MCF 10A (cell line): ENCODE data around the gene PROK1. TPM values are rescaled to one million over a fixed set of nuclear protein-coding genes. Genes with fewer than 3 reads are reported as not detected.
"Not testable (repeated sequence)": the region's sequence is repeated elsewhere in the genome, so short reads cannot be mapped to it uniquely, and the experiment has no call there.

ENCODE experiments used
- Bru-seq: library from RNA; stranded (reverse); fragments of 400-500 nt; gene quantifications from one replicate; lab custom pipeline; 2021; lab: Mats Ljungman, UMichigan
- BruChase-seq, 2 experiments: library from RNA; stranded (reverse); fragments of 400-500 nt; gene quantifications; one replicate each; lab custom pipeline; 2021; lab: Mats Ljungman, UMichigan
- BruUV-seq: library from RNA; stranded (reverse); fragments of 400-500 nt; replicated peaks from 2 replicates; lab custom pipeline; 2021; lab: Mats Ljungman, UMichigan
- CTCF ChIA-PET: fragments of 300-600 bp; sonication (Branson Sonifier 250); formaldehyde crosslinking; extraction: SDS; loops from one replicate; lab custom pipeline; 2021; ENCODE audit warnings: antibody characterized with exemption, inconsistent platforms; lab: Yijun Ruan, JAX
- POLR2A ChIA-PET: fragments of 300-600, 350-650 bp; sonication (Branson Sonifier 250); formaldehyde crosslinking; extraction: SDS; loops from one replicate; lab custom pipeline; 2020; ENCODE audit warnings: antibody characterized with exemption, inconsistent platforms; lab: Yijun Ruan, JAX
- DNase-seq: peaks from one replicate; pipeline ENCODE4 v3.0.0-alpha.2; 2018; ENCODE audit not compliant: unreplicated experiment
- H3K27ac Mint-ChIP-seq: one replicate; pipeline ENCODE4 v1.8.0; 2022; ENCODE audit warnings: mild to moderate bottlenecking, low read depth, mixed read lengths; ENCODE audit not compliant: unreplicated experiment
- H3K27me3 Mint-ChIP-seq: one replicate; pipeline ENCODE4 v1.8.0; 2022; ENCODE audit warnings: mixed read lengths; ENCODE audit not compliant: insufficient read depth, unreplicated experiment
- H3K36me3 Mint-ChIP-seq: one replicate; pipeline ENCODE4 v1.8.0; 2022; ENCODE audit warnings: mild to moderate bottlenecking, moderate library complexity, mixed read lengths; ENCODE audit not compliant: insufficient read depth, unreplicated experiment
- H3K4me1 Mint-ChIP-seq: one replicate; pipeline ENCODE4 v1.8.0; 2022; ENCODE audit warnings: mixed read lengths; ENCODE audit not compliant: insufficient read depth, unreplicated experiment
- H3K4me3 Mint-ChIP-seq: one replicate; pipeline ENCODE4 v1.8.0; 2022; ENCODE audit warnings: mild to moderate bottlenecking, moderate library complexity, mixed read lengths; ENCODE audit not compliant: unreplicated experiment
- H3K9me3 Mint-ChIP-seq: one replicate; pipeline ENCODE4 v1.8.0; 2022; ENCODE audit warnings: mixed read lengths; ENCODE audit not compliant: unreplicated experiment
- intact Hi-C: fragments of 100-400 bp; cut with micrococcal nuclease; formaldehyde crosslinking; loops from 2 replicates; pipeline ENCODE4 v1.14.1; 2022
- long read RNA-seq: library from polyadenylated mRNA; stranded (forward); transcript quantifications from one replicate; pipeline ENCODE4 v2.0.0, GENCODE V29; 2022
- total RNA-seq: library from RNA; stranded (reverse); gene quantifications from 2 replicates; pipeline ENCODE4 v1.2.3, GENCODE V29; 2022
- TF ChIP-seq, protein P1 (sequence below): fragments of 200-600 bp; IDR thresholded peaks from one replicate; pipeline ENCODE4 v1.8.0; 2022; ENCODE audit warnings: antibody characterized with exemption, mild to moderate bottlenecking; ENCODE audit not compliant: unreplicated experiment

PROK1 gene, protein sequence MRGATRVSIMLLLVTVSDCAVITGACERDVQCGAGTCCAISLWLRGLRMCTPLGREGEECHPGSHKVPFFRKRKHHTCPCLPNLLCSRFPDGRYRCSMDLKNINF
- total RNA-seq (not detected in 2 replicates), Bru-seq, nascent RNA (not detected), BruChase-seq, experiment 1, labeled RNA remaining after a 6-hour chase (percentile 10 among the genes with signal in this experiment), BruChase-seq, experiment 2, labeled RNA remaining after a 2-hour chase (percentile 10 among the genes with signal in this experiment)
- long read RNA-seq, result 0 reads

GRCh38 chr1:110450929-110451328, at the start of gene PROK1:
Gene PROK1, plus strand, starts transcription at chr1:110451149. Its CDS starts 68 bp downstream, at chr1:110451217.
- Mint-ChIP-seq H3K4me3 (no peak within 1 kb of the TSS), H3K27ac (no peak within 1 kb of the TSS), H3K27me3 (peaks cover 69% of the 10 kb centered on the region), H3K9me3 (no peaks in the 10 kb centered on the region), H3K36me3 (peaks cover 7% of the 10 kb centered on the region), H3K4me1 (peaks cover 4% of the 10 kb centered on the region)
- BruUV-seq, result no TSS peak
- intact Hi-C loops, result no loop called here
- TF ChIP-seq, protein P1, sequence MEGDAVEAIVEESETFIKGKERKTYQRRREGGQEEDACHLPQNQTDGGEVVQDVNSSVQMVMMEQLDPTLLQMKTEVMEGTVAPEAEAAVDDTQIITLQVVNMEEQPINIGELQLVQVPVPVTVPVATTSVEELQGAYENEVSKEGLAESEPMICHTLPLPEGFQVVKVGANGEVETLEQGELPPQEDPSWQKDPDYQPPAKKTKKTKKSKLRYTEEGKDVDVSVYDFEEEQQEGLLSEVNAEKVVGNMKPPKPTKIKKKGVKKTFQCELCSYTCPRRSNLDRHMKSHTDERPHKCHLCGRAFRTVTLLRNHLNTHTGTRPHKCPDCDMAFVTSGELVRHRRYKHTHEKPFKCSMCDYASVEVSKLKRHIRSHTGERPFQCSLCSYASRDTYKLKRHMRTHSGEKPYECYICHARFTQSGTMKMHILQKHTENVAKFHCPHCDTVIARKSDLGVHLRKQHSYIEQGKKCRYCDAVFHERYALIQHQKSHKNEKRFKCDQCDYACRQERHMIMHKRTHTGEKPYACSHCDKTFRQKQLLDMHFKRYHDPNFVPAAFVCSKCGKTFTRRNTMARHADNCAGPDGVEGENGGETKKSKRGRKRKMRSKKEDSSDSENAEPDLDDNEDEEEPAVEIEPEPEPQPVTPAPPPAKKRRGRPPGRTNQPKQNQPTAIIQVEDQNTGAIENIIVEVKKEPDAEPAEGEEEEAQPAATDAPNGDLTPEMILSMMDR, result no peak
- CTCF ChIA-PET, result interaction anchor here (0.5 to 20.7 kb wide), 5 partner anchors 16 to 1245 kb away, joined by 3 to 808 read pairs (median 4); partner anchors contain the start of gene LAMTOR5
- no peak for DNase-seq
- POLR2A ChIA-PET, result interaction anchor here (0.7 to 1.7 kb wide), 3 partner anchors 9 to 247 kb away, joined by 4 to 6 read pairs (median 4); no protein-coding TSS in a partner anchor

- Mint-ChIP-seq H3K36me3 (peaks cover 65% of the 10 kb centered on the region), H3K4me3 (no peak overlapping the region), H3K27ac (no peak overlapping the region), H3K27me3 (no peaks in the 10 kb centered on the region), H3K9me3 (no peaks in the 10 kb centered on the region), H3K4me1 (peaks cover 7% of the 10 kb centered on the region)
- intact Hi-C loops, result no loop called here
- POLR2A ChIA-PET, result interaction anchor here (0.9 to 1.5 kb wide), 2 partner anchors 13 to 65 kb away, joined by 3 to 11 read pairs; partner anchors contain the start of genes RBM15 and SLC16A4
- TF ChIP-seq, protein P1, result no peak
- CTCF ChIA-PET, result interaction anchor here (0.6 to 1.4 kb wide), 6 partner anchors 8 to 76 kb away, joined by 3 to 8 read pairs (median 4); partner anchors contain the start of gene RBM15
- DNase-seq, result no peak
- BruUV-seq, result no TSS peak
These were observed 47.1 kb upstream of the PROK1 start for GRCh38 chr1:110403805-110404204.

- Mint-ChIP-seq H3K9me3 (no peaks in the 10 kb centered on the region), H3K4me1 (peaks cover 7% of the 10 kb centered on the region), H3K27ac (no peak overlapping the region), H3K36me3 (peaks cover 59% of the 10 kb centered on the region), H3K27me3 (no peaks in the 10 kb centered on the region), H3K4me3 (no peak overlapping the region)
- intact Hi-C loops, result no loop called here
- BruUV-seq, result no TSS peak
- TF ChIP-seq, protein P1, result no peak
- CTCF ChIA-PET, result interaction anchor here (1.1 to 2.0 kb wide), 3 partner anchors 8 to 92 kb away, joined by 3 to 8 read pairs (median 5); partner anchors contain the start of gene RBM15
- no peak for DNase-seq
- POLR2A ChIA-PET, result interaction anchor here (0.9 to 1.5 kb wide), 2 partner anchors 14 to 65 kb away, joined by 3 to 11 read pairs; partner anchors contain the start of genes RBM15 and SLC16A4
These were observed 46.5 kb upstream of the PROK1 start for GRCh38 chr1:110404401-110404800.

DNA sequence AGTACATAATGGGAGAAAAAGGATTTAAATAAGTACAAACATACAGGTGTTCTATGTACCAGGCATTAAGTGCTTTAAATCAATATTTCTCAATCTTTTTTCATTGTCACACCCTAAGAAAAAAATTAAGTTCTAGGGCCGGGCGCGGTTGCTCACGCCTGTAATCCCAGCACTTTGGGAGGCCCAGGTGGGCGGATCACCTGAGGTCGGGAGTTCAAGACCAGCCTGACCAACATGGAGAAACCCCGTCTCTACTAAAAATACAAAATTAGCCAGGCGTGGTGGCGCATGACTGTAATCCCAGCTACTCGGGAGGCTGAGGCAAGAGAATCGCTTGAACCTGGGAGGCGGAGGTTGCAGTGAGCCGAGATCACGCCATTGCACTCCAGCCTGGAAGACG, 44.5 kb upstream of the PROK1 start:
- POLR2A ChIA-PET, result interaction anchor here (0.7 to 4.8 kb wide), 11 partner anchors 9 to 899 kb away, joined by 3 to 114 read pairs (median 6); partner anchors contain the start of gene RBM15
- not testable (repeated sequence) for DNase-seq, H3K4me1 Mint-ChIP-seq, H3K27me3 Mint-ChIP-seq, H3K9me3 Mint-ChIP-seq, BruUV-seq
- peaks cover 39% of the 10 kb centered on the region for H3K36me3 Mint-ChIP-seq
- CTCF ChIA-PET, result interaction anchor here (0.6 to 2.0 kb wide), 6 partner anchors 27 to 199 kb away, joined by 3 to 6 read pairs (median 4); no protein-coding TSS in a partner anchor
- H3K27ac Mint-ChIP-seq, result peak overlapping the region; percentile 100
- H3K4me3 Mint-ChIP-seq, result peak overlapping the region; percentile 100
- intact Hi-C loops, result loop anchor here (1.0 kb wide), 1 partner anchor 68 kb away; no protein-coding TSS in a partner anchor
